ENCODE results near the gene UBE2S. TPM values are rescaled to one million over a fixed set of nuclear protein-coding genes. Genes with fewer than 3 reads are reported as not detected.
A peak's percentile ranks its signal among the peaks of the same experiment; 100 is the strongest.
"Not testable (repeated sequence)": the region's sequence is repeated elsewhere in the genome, so short reads cannot be mapped to it uniquely, and the experiment has no call there.

Gene UBE2S
- total RNA-seq, result 100 to 1,000 TPM in 1 of 2 donors, 10 to 100 TPM in 1; 43.8 to 147 TPM

DNA sequence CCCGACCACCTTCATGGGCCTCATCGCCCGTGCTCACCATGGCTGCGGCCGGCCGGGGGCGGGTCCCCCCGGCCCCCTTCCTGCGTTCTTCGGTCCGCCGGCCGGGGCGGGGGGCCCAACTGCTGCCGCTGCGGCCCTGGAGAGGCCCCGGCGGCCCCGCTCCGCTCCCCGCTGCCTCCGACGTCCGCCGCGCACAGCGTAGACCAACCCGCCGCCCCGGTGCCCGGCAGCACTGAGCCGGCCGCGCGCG is at the start of gene UBE2S:
TSS of gene UBE2S (minus strand) at position 239 of the 250 bp plus-strand sequence. CDS start at position 40, 199 bp downstream.
- intact Hi-C loops (cut with DNase I); DNase-seq; H3K36me3 ChIP-seq; H3K4me1 ChIP-seq; H3K9me3 ChIP-seq; H3K27me3 ChIP-seq: not testable (repeated sequence)
- Histone ChIP-seq H3K9ac (ENCODE audit: low read depth in 2 of 2, low read length in 2 of 2) (peak within 1 kb of the TSS; percentile 81 to 97), H3K4me3 (peak within 1 kb of the TSS; percentile 97), H3K27ac (peak within 1 kb of the TSS; percentile 92)

- H3K36me3 ChIP-seq, result no peaks in the 10 kb centered on the region
- peaks cover 11% of the 10 kb centered on the region for H3K27me3 ChIP-seq
- DNase-seq, result no peak
- H3K4me1 ChIP-seq, result no peaks in the 10 kb centered on the region
- H3K27ac ChIP-seq, result no peak overlapping the region
- no peak overlapping the region for H3K9ac ChIP-seq (ENCODE audit: low read depth in 2 of 2, low read length in 2 of 2)
- intact Hi-C loops (cut with DNase I), result no loop called here
- no peak overlapping the region for H3K4me3 ChIP-seq
- TF ChIP-seq, protein P1, sequence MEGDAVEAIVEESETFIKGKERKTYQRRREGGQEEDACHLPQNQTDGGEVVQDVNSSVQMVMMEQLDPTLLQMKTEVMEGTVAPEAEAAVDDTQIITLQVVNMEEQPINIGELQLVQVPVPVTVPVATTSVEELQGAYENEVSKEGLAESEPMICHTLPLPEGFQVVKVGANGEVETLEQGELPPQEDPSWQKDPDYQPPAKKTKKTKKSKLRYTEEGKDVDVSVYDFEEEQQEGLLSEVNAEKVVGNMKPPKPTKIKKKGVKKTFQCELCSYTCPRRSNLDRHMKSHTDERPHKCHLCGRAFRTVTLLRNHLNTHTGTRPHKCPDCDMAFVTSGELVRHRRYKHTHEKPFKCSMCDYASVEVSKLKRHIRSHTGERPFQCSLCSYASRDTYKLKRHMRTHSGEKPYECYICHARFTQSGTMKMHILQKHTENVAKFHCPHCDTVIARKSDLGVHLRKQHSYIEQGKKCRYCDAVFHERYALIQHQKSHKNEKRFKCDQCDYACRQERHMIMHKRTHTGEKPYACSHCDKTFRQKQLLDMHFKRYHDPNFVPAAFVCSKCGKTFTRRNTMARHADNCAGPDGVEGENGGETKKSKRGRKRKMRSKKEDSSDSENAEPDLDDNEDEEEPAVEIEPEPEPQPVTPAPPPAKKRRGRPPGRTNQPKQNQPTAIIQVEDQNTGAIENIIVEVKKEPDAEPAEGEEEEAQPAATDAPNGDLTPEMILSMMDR (IDR thresholded peaks at IDR 0.05), result no peak
- H3K9me3 ChIP-seq, result no peaks in the 10 kb centered on the region
Observed at GRCh38 chr19:55456347-55456746, 48.8 kb upstream of the UBE2S start.

DNA sequence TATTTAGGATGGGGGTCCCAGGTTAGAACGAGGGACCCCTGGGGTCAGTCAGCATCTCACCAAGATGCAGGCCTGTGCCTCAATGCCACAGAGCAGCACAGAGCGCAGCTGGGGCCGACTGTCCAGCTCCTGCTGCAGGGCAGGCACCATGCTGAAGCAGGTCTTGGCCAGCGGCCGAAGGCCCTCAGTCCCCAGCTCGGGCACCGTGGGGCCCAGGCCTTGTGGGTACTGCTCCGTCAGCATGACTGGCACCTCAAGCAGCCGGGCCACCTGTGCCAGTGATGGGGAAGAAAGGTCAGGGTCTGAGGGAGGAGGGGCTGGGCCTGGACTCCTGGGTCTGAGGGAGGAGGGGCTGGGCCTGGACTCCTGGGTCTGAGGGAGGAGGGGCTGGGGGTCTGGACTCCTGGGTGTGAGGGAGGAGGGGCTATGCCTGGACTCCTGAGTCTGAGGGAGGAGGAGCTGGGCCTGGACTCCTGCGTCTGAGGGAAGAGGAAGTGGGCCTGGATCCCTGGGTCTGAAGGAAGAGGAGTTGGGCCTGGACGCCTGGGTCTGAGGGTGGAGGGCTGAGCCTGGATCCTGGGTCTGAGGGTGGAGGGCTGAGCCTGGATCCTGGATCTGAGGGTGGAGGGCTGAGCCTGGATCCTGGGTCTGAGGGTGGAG is 48.1 kb upstream of the UBE2S start:
- peaks cover 14% of the 10 kb centered on the region for H3K27me3 ChIP-seq
- no peak overlapping the region for H3K4me3 ChIP-seq
- no peaks in the 10 kb centered on the region for H3K4me1 ChIP-seq
- H3K36me3 ChIP-seq, result no peaks in the 10 kb centered on the region
- no peak for DNase-seq
- no peaks in the 10 kb centered on the region for H3K9me3 ChIP-seq
- H3K27ac ChIP-seq, result no peak overlapping the region
- intact Hi-C loops (cut with DNase I), result no loop called here
- TF ChIP-seq, protein P1 (IDR thresholded peaks at IDR 0.05), result no peak
- no peak overlapping the region for H3K9ac ChIP-seq (ENCODE audit: low read depth in 2 of 2, low read length in 2 of 2)

GRCh38 chr19:55454787-55455243 is 47.2 kb upstream of the UBE2S start:
- Histone ChIP-seq H3K27me3 (peaks cover 14% of the 10 kb centered on the region), H3K4me1 (no peaks in the 10 kb centered on the region), H3K36me3 (no peaks in the 10 kb centered on the region), H3K9ac (ENCODE audit: low read depth in 2 of 2, low read length in 2 of 2) (no peak overlapping the region), H3K9me3 (no peaks in the 10 kb centered on the region), H3K27ac (no peak overlapping the region), H3K4me3 (no peak overlapping the region)
- TF ChIP-seq, protein P1 (IDR thresholded peaks at IDR 0.05), result peak; percentile 37
- intact Hi-C loops (cut with DNase I), result no loop called here
- no peak for DNase-seq

GRCh38 chr19:55453511-55454260 is 46.1 kb upstream of the UBE2S start:
- no peaks in the 10 kb centered on the region for H3K4me1 ChIP-seq
- TF ChIP-seq, protein P1 (IDR thresholded peaks at IDR 0.05), result no peak
- no peaks in the 10 kb centered on the region for H3K9me3 ChIP-seq
- no peak overlapping the region for H3K4me3 ChIP-seq
- no peak overlapping the region for H3K27ac ChIP-seq
- intact Hi-C loops (cut with DNase I), result no loop called here
- no peak for DNase-seq
- no peaks in the 10 kb centered on the region for H3K36me3 ChIP-seq
- H3K27me3 ChIP-seq, result peaks cover 22% of the 10 kb centered on the region
- H3K9ac ChIP-seq (ENCODE audit: low read depth in 2 of 2, low read length in 2 of 2), result no peak overlapping the region

Measured in colonic mucosa (tissue), 4 donors.